HCT116 (cell line): ENCODE measurements around the gene CHST8. TPM values are rescaled to one million over a fixed set of nuclear protein-coding genes. Genes with fewer than 3 reads are reported as not detected.

ENCODE experiments used
- ATAC-seq: fragments of 200-7000 bp; cut with Tn5 transposase; 2 replicates; pipeline ENCODE4 v1.9.1; 2020; ENCODE audit warnings: mild to moderate bottlenecking, moderate library complexity
- BruUV-seq: library from RNA; stranded (reverse); fragments of 400-500 nt; replicated peaks from 2 replicates; lab custom pipeline; 2021; lab: Mats Ljungman, UMichigan
- CTCF ChIA-PET: fragments of 300-600 bp; sonication (Branson Sonifier 250); formaldehyde crosslinking; loops from one replicate; lab custom pipeline; 2021; ENCODE audit warnings: antibody characterized with exemption; lab: Charles Lee
- POLR2A ChIA-PET: fragments of 300-600, 350-600 bp; sonication (Branson Sonifier 250); formaldehyde crosslinking; loops from one replicate; lab custom pipeline; 2021; ENCODE audit warnings: antibody characterized with exemption; lab: Charles Lee
- RAD21 ChIA-PET, 2 experiments: fragments of 300-600 bp; sonication (Branson Sonifier 250); formaldehyde crosslinking; loops; one replicate each; lab custom pipeline; 2023; ENCODE audit warnings: low total read pairs in 2 of 2; ENCODE audit not compliant: uncharacterized antibody in 2 of 2, unreplicated experiment in 2 of 2, low non-redundant PET in 1 of 2; lab: Charles Lee
- DNase-seq: peaks from one replicate; pipeline ENCODE4 v3.0.0-alpha.2; 2010; ENCODE audit warnings: low read depth, low spot score
- H2AFZ ChIP-seq: fragments of 200-600 bp; shearing (Covaris generic), sonication (generic); 2 replicates; pipeline ENCODE4 v1.6.1; 2017; ENCODE audit warnings: low read depth, mixed run types, mixed read lengths, antibody characterized with exemption, low read length; ENCODE audit not compliant: poor library complexity, severe bottlenecking
- H3K27ac ChIP-seq: 2 replicates; pipeline ENCODE4 v1.5.1; 2012; ENCODE audit warnings: low read depth, low read length
- H3K27me3 ChIP-seq: fragments of 200-600 bp; sonication (generic); 2 replicates; pipeline ENCODE4 v1.6.1; 2016; ENCODE audit warnings: mixed run types, low read length, mixed read lengths; ENCODE audit not compliant: insufficient read depth
- H3K36me3 ChIP-seq, 2 experiments: fragments of 200-500 bp in 1 of 2; fragments of 200-600 bp in 1 of 2; sonication (Bioruptor generic) in 1 of 2; sonication (generic) in 1 of 2; 2 replicates each; pipeline versions ENCODE4 v1.5.1 to v1.6.1; 2014 to 2016; ENCODE audit warnings: low read length in 2 of 2, inconsistent platforms in 1 of 2, mixed read lengths in 1 of 2, mixed run types in 1 of 2; ENCODE audit not compliant: insufficient read depth in 2 of 2, control insufficient read depth in 1 of 2
- H3K4me1 ChIP-seq, 2 experiments: fragments of 200-600 bp in 1 of 2; sonication (generic) in 1 of 2; 2 replicates each; pipeline versions ENCODE4 v1.5.1 to v1.6.1; 2012 to 2017; ENCODE audit warnings: low read length in 2 of 2, inconsistent platforms in 1 of 2, mild to moderate bottlenecking in 1 of 2, mixed read lengths in 1 of 2, mixed run types in 1 of 2, moderate library complexity in 1 of 2; ENCODE audit not compliant: insufficient read depth in 2 of 2, control insufficient read depth in 1 of 2
- H3K4me2 ChIP-seq: fragments of 200-600 bp; sonication (generic); 2 replicates; pipeline ENCODE4 v1.6.1; 2017; ENCODE audit warnings: mixed run types, low read length, mixed read lengths
- H3K4me3 ChIP-seq, 2 experiments: fragments of 200-600 bp in 1 of 2; sonication (generic) in 1 of 2; replicated peaks in 1 of 2; 2 replicates each; pipeline ENCODE4 v1.5.1; 2011 to 2016; ENCODE audit warnings: low read length in 2 of 2, control low read depth in 1 of 2, low read depth in 1 of 2, mild to moderate bottlenecking in 1 of 2, mixed read lengths in 1 of 2, mixed run types in 1 of 2
- H3K79me2 ChIP-seq: fragments of 200-600 bp; sonication (generic); 2 replicates; pipeline ENCODE4 v1.6.1; 2017; ENCODE audit warnings: mild to moderate bottlenecking, mixed run types, low read length, moderate library complexity, mixed read lengths; ENCODE audit not compliant: insufficient read depth
- H3K9ac ChIP-seq: fragments of 200-600 bp; sonication (generic); 2 replicates; pipeline ENCODE4 v1.6.1; 2016; ENCODE audit warnings: low read length, mixed read lengths
- H3K9me2 ChIP-seq: fragments of 200-600 bp; sonication (generic), shearing (Covaris generic); 2 replicates; pipeline ENCODE4 v1.6.1; 2017; ENCODE audit warnings: mixed run types, mild to moderate bottlenecking, moderate library complexity; ENCODE audit not compliant: insufficient read depth
- H3K9me3 ChIP-seq, 2 experiments: fragments of 200-500 bp in 1 of 2; fragments of 200-600 bp in 1 of 2; sonication (Bioruptor generic) in 1 of 2; sonication (generic) in 1 of 2; 2 replicates each; pipeline ENCODE4 v1.6.1; 2014 to 2017; ENCODE audit warnings: low read length in 2 of 2, mixed read lengths in 2 of 2, inconsistent platforms in 1 of 2, low read depth in 1 of 2, mild to moderate bottlenecking in 1 of 2, mixed run types in 1 of 2, moderate library complexity in 1 of 2; ENCODE audit not compliant: control insufficient read depth in 1 of 2, insufficient read depth in 1 of 2
- H4K20me1 ChIP-seq: fragments of 200-600 bp; sonication (generic), shearing (Covaris generic); 2 replicates; pipeline ENCODE4 v1.6.1; 2017; ENCODE audit warnings: mixed run types, mild to moderate bottlenecking, moderate library complexity; ENCODE audit not compliant: insufficient read depth
- CBX3 ChIP-seq: IDR thresholded peaks from 2 replicates; pipeline ENCODE4 v1.6.1; 2012; ENCODE audit warnings: low read depth
- CEBPB ChIP-seq: IDR thresholded peaks from 2 replicates; pipeline ENCODE4 v1.6.1; 2012; ENCODE audit warnings: low read depth
- EGR1 ChIP-seq: IDR thresholded peaks from 2 replicates; pipeline ENCODE4 v1.6.1; 2012; ENCODE audit warnings: low read depth
- ELF1 ChIP-seq: IDR thresholded peaks from 2 replicates; pipeline ENCODE4 v1.6.1; 2012; ENCODE audit warnings: low read depth, borderline replicate concordance
- EZH2 ChIP-seq: fragments of 200-600 bp; sonication (generic); IDR thresholded peaks from 2 replicates; pipeline ENCODE4 v1.6.1; 2017; ENCODE audit warnings: antibody characterized with exemption, mixed run types
- EZH2phosphoT487 ChIP-seq: fragments of 200-600 bp; IDR thresholded peaks from 2 replicates; pipeline ENCODE4 v1.6.1; 2018; ENCODE audit warnings: antibody characterized with exemption, borderline replicate concordance
- FOSL1 ChIP-seq: IDR thresholded peaks from 2 replicates; pipeline ENCODE4 v1.6.1; 2012; ENCODE audit warnings: low read depth
- JUND ChIP-seq: IDR thresholded peaks from 2 replicates; pipeline ENCODE4 v1.6.1; 2012
- POLR2AphosphoS5 ChIP-seq: IDR thresholded peaks from 2 replicates; pipeline ENCODE4 v1.6.1; 2011; ENCODE audit warnings: mild to moderate bottlenecking, low read depth, low read length, moderate library complexity
- RAD21 ChIP-seq: IDR thresholded peaks from 2 replicates; pipeline ENCODE4 v1.6.1; 2012; ENCODE audit warnings: low read depth, mild to moderate bottlenecking
- SP1 ChIP-seq: IDR thresholded peaks from 2 replicates; pipeline ENCODE4 v1.6.1; 2012; ENCODE audit warnings: low read depth
- SRF ChIP-seq: IDR thresholded peaks from 2 replicates; pipeline ENCODE4 v1.6.1; 2012; ENCODE audit warnings: low read depth
- ZFX ChIP-seq: fragments of 450-650 bp; IDR thresholded peaks from 2 replicates; pipeline ENCODE4 v1.6.1; 2017
- intact Hi-C: fragments of 100-400 bp; cut with micrococcal nuclease; formaldehyde crosslinking; loops from 2 replicates; pipeline ENCODE4 v1.10.0; 2022
- total RNA-seq: library from RNA; stranded (reverse); gene quantifications from one replicate; pipeline ENCODE4 v1.2.1, GENCODE V29; 2021; ENCODE audit not compliant: unreplicated experiment
- TF ChIP-seq, protein P1 (sequence below), 3 experiments: fragments of 200-600 bp in 1 of 3; sonication (generic) in 1 of 3; IDR thresholded peaks in 2 of 3; conservative IDR thresholded peaks in 1 of 3; 2 replicates each; pipeline ENCODE4 v1.5.1; 2012 to 2017; ENCODE audit warnings: low read depth in 2 of 3, low read length in 2 of 3, antibody characterized with exemption in 1 of 3, borderline replicate concordance in 1 of 3, control low read depth in 1 of 3, mild to moderate bottlenecking in 1 of 3, mixed read lengths in 1 of 3, mixed run types in 1 of 3, moderate library complexity in 1 of 3; ENCODE audit not compliant: insufficient read depth in 1 of 3
- TF ChIP-seq, protein P2 (sequence below): IDR thresholded peaks from 2 replicates; pipeline ENCODE4 v1.6.1; 2011; ENCODE audit warnings: mild to moderate bottlenecking, low read length, moderate library complexity; ENCODE audit not compliant: insufficient replicate concordance; ENCODE audit errors: extremely low read depth

CHST8 gene
- total RNA-seq, 1 experiment from 2014 or later: not detected

DNA sequence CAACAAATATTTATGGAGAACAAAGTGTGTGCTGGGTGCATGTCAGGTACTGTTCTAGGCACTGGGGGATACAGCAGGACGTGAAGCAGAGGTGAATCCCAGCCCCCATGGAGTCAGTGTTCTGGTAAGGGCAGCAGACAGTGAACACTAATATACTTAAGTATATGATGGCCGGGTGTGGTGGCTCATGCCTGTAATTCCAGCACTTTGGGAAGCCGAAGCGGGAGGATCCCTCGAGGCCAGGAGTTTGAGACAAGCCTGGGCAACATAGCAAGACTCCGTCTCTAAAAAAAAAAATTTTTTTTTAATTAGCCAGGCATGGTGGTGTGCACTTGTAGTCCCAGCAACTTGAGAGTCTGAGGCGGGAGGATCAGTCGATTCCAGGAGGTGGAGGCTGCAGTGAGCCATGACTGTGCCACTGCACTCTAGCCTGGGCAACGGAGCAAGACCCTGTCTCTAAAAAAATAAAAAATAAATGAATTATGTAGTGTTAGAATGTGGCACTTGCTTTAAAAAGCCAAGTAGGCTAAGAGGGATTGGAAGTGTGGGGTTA lies 22.6 kb downstream of the CHST8 start:
- intact Hi-C loops: no loop called here
- Histone ChIP-seq H3K79me2 (no peaks in the 10 kb centered on the region), H3K36me3 (no peaks in the 10 kb centered on the region), H3K9ac (no peak overlapping the region), H4K20me1 (no peaks in the 10 kb centered on the region), H3K4me2 (no peak overlapping the region), H3K27ac (no peak overlapping the region), H3K27me3 (no peaks in the 10 kb centered on the region; the same call in 1 of the 2 replicates), H3K4me3 (no peak overlapping the region), H3K4me1 (no peaks in the 10 kb centered on the region), H3K9me3 (no peaks in the 10 kb centered on the region), H2AFZ (no peak overlapping the region), H3K9me2 (no peaks in the 10 kb centered on the region)
- no TSS peak for BruUV-seq
- POLR2A ChIA-PET: no interaction called here
- CTCF ChIA-PET: no interaction called here
- no peak for DNase-seq
- ATAC-seq: no peak
- RAD21 ChIA-PET: no interaction called here
- TF ChIP-seq, protein P1, sequence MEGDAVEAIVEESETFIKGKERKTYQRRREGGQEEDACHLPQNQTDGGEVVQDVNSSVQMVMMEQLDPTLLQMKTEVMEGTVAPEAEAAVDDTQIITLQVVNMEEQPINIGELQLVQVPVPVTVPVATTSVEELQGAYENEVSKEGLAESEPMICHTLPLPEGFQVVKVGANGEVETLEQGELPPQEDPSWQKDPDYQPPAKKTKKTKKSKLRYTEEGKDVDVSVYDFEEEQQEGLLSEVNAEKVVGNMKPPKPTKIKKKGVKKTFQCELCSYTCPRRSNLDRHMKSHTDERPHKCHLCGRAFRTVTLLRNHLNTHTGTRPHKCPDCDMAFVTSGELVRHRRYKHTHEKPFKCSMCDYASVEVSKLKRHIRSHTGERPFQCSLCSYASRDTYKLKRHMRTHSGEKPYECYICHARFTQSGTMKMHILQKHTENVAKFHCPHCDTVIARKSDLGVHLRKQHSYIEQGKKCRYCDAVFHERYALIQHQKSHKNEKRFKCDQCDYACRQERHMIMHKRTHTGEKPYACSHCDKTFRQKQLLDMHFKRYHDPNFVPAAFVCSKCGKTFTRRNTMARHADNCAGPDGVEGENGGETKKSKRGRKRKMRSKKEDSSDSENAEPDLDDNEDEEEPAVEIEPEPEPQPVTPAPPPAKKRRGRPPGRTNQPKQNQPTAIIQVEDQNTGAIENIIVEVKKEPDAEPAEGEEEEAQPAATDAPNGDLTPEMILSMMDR (IDR thresholded peaks at IDR 0.05 in 2 of 3, conservative IDR thresholded peaks at IDR 0.05 in 1 of 3; ENCODE audit: borderline replicate concordance in 1 of 3, insufficient read depth in 1 of 3, low read depth in 2 of 3, low read length in 2 of 3): no peak
- TF ChIP-seq EZH2phosphoT487 (no peak), POLR2AphosphoS5 (no peak), EGR1 (no peak)

DNA sequence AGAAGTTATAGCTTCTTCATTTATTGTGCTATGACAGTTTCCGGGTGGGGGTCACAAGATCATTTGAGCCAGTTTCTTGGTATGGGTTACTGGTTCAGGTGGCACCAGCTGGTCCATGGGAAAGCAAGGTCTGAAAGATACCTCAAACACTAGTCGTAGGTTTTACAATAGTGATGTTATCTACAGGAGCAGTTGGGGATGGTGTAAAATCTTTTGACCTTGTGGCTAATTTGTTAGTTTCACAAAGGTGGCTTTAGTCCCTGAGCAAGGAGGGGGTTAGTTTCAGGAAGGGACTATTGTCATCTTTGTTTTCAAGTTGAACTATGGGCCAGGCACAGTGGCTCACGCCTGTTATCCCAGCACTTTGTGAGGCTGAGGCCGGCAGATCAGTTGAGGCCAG lies 24.6 kb downstream of the CHST8 start:
- Histone ChIP-seq H3K27me3 (peaks cover 2% of the 10 kb centered on the region), H4K20me1 (no peaks in the 10 kb centered on the region), H2AFZ (no peak overlapping the region), H3K4me3 (no peak overlapping the region), H3K9ac (no peak overlapping the region), H3K9me2 (no peaks in the 10 kb centered on the region), H3K4me1 (no peaks in the 10 kb centered on the region), H3K27ac (no peak overlapping the region), H3K4me2 (no peak overlapping the region), H3K9me3 (no peaks in the 10 kb centered on the region), H3K36me3 (no peaks in the 10 kb centered on the region), H3K79me2 (no peaks in the 10 kb centered on the region)
- ChIA-PET RAD21 (no interaction called here), POLR2A (no interaction called here), CTCF (no interaction called here)
- no TSS peak for BruUV-seq
- ATAC-seq (no peak), DNase-seq (no peak)
- intact Hi-C loops: no loop called here
- TF ChIP-seq, protein P1 (IDR thresholded peaks at IDR 0.05 in 2 of 3, conservative IDR thresholded peaks at IDR 0.05 in 1 of 3; ENCODE audit: borderline replicate concordance in 1 of 3, insufficient read depth in 1 of 3, low read depth in 2 of 3, low read length in 2 of 3): no peak
- TF ChIP-seq ZFX (no peak), EGR1 (no peak), ELF1 (no peak), JUND (no peak), SP1 (no peak), EZH2 (no peak), RAD21 (no peak), SRF (no peak), CBX3 (no peak), FOSL1 (no peak), CEBPB (no peak)
- TF ChIP-seq, protein P2, sequence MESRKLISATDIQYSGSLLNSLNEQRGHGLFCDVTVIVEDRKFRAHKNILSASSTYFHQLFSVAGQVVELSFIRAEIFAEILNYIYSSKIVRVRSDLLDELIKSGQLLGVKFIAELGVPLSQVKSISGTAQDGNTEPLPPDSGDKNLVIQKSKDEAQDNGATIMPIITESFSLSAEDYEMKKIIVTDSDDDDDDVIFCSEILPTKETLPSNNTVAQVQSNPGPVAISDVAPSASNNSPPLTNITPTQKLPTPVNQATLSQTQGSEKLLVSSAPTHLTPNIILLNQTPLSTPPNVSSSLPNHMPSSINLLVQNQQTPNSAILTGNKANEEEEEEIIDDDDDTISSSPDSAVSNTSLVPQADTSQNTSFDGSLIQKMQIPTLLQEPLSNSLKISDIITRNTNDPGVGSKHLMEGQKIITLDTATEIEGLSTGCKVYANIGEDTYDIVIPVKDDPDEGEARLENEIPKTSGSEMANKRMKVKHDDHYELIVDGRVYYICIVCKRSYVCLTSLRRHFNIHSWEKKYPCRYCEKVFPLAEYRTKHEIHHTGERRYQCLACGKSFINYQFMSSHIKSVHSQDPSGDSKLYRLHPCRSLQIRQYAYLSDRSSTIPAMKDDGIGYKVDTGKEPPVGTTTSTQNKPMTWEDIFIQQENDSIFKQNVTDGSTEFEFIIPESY: no peak
